Keratinocyte (primary cell): Measurements from ENCODE around the gene KLHDC3. TPM values are rescaled to one million over a fixed set of nuclear protein-coding genes. Genes with fewer than 3 reads are reported as not detected.

ENCODE experiments used
- DNase-seq: peaks from one replicate; pipeline ENCODE4 v3.0.0-alpha.2; 2011; ENCODE audit warnings: low read depth, missing footprints, low spot score
- FAIRE-seq: peaks from 2 replicates; lab custom pipeline; 2011; peaks lifted over from hg19 to GRCh38; lab: Jason Lieb, UNC
- H2AFZ ChIP-seq: 2 replicates; pipeline ENCODE4 v1.6.0; 2012; ENCODE audit warnings: low read length, control low read depth, inconsistent platforms; ENCODE audit not compliant: control insufficient read depth
- H3K27ac ChIP-seq: 2 replicates; pipeline ENCODE4 v1.5.1; 2011; ENCODE audit warnings: low read length; ENCODE audit not compliant: control insufficient read depth, insufficient read depth
- H3K27me3 ChIP-seq: 3 replicates; pipeline ENCODE4 v1.6.0; 2011; ENCODE audit warnings: low read length; ENCODE audit not compliant: control insufficient read depth, insufficient read depth; ENCODE audit errors: extremely low read depth
- H3K36me3 ChIP-seq, 2 experiments: 2 replicates in 1 of 2; 3 replicates in 1 of 2; pipeline ENCODE4 v1.5.1; 2011; ENCODE audit warnings: low read length in 2 of 2, mild to moderate bottlenecking in 1 of 2; ENCODE audit not compliant: control insufficient read depth in 2 of 2, insufficient read depth in 2 of 2; ENCODE audit errors: extremely low read depth in 1 of 2
- H3K4me1 ChIP-seq: 3 replicates; pipeline ENCODE4 v1.5.1; 2011; ENCODE audit warnings: low read length; ENCODE audit not compliant: control insufficient read depth, insufficient read depth; ENCODE audit errors: extremely low read depth
- H3K4me2 ChIP-seq: 3 replicates; pipeline ENCODE4 v1.6.0; 2011; ENCODE audit warnings: low read depth, low read length; ENCODE audit not compliant: control insufficient read depth, insufficient read depth; ENCODE audit errors: extremely low read depth
- H3K4me3 ChIP-seq, 3 experiments: fragments of 200-600 bp in 1 of 3; sonication (generic) in 1 of 3; 2 replicates in 2 of 3; 3 replicates in 1 of 3; pipeline ENCODE4 v1.5.1; 2011 to 2016; ENCODE audit warnings: low read length in 3 of 3, mild to moderate bottlenecking in 3 of 3, control low read depth in 2 of 3, inconsistent platforms in 1 of 3, low read depth in 1 of 3, mixed read lengths in 1 of 3, mixed run types in 1 of 3, moderate library complexity in 1 of 3; ENCODE audit not compliant: control insufficient read depth in 2 of 3, insufficient read depth in 2 of 3; ENCODE audit errors: extremely low read depth in 1 of 3
- H3K79me2 ChIP-seq: 2 replicates; pipeline ENCODE4 v1.6.0; 2012; ENCODE audit warnings: low read length; ENCODE audit not compliant: control insufficient read depth, insufficient read depth
- H3K9ac ChIP-seq: 3 replicates; pipeline ENCODE4 v1.6.0; 2011; ENCODE audit warnings: low read length; ENCODE audit not compliant: control insufficient read depth, insufficient read depth; ENCODE audit errors: extremely low read depth
- H3K9me1 ChIP-seq: 3 replicates; pipeline ENCODE4 v1.6.0; 2011; ENCODE audit warnings: low read length; ENCODE audit not compliant: control insufficient read depth, insufficient read depth; ENCODE audit errors: extremely low read depth
- H3K9me3 ChIP-seq: 2 replicates; pipeline ENCODE4 v1.5.1; 2012; ENCODE audit warnings: low read depth, low read length; ENCODE audit not compliant: control insufficient read depth
- H4K20me1 ChIP-seq: 3 replicates; pipeline ENCODE4 v1.6.0; 2011; ENCODE audit warnings: low read length; ENCODE audit not compliant: control insufficient read depth, insufficient read depth; ENCODE audit errors: extremely low read depth
- EZH2 ChIP-seq: IDR thresholded peaks from one replicate; pipeline ENCODE4 v1.6.1; 2012; ENCODE audit warnings: inconsistent platforms, mild to moderate bottlenecking, low read length, moderate library complexity
- dilution Hi-C: fragments of 300-500 bp; cut with MboI; formaldehyde crosslinking; loops from one replicate; pipeline ENCODE4 v1.7.0; 2020; ENCODE audit warnings: low sequenced_read_pairs; ENCODE audit not compliant: extremely low pct_ligation_motif_present
- polyA plus RNA-seq, 5 experiments: library from polyadenylated mRNA; depleted of rRNA in 3 of 5; stranded (reverse) in 3 of 5; stranded (forward) in 1 of 5; unstranded in 1 of 5; fragments of >200 nt; gene quantifications; 1 replicate in 1 of 5; 2 replicates in 3 of 5; 3 replicates in 1 of 5; pipeline versions ENCODE4 v1.2.1 to v1.2.3, GENCODE V29; 2011 to 2012; ENCODE audit warnings: missing spikeins in 2 of 5, low read depth in 1 of 5, low replicate concordance in 1 of 5
- TF ChIP-seq, protein P1 (sequence below), 3 experiments: IDR thresholded peaks in 1 of 3; conservative IDR thresholded peaks in 1 of 3; optimal IDR thresholded peaks in 1 of 3; 2 replicates in 2 of 3; 3 replicates in 1 of 3; pipeline versions ENCODE3 to v1.5.1; 2011; ENCODE audit warnings: low read length in 3 of 3, mild to moderate bottlenecking in 3 of 3, moderate library complexity in 2 of 3, control low read depth in 1 of 3, inconsistent platforms in 1 of 3; ENCODE audit not compliant: insufficient read depth in 2 of 3; ENCODE audit errors: extremely low read depth in 1 of 3

Gene KLHDC3
- polyA plus RNA-seq, 1 donor (not counting 4 experiments of a cell fraction or from before 2014, with no cell fraction given), result 24.8 TPM

DNA sequence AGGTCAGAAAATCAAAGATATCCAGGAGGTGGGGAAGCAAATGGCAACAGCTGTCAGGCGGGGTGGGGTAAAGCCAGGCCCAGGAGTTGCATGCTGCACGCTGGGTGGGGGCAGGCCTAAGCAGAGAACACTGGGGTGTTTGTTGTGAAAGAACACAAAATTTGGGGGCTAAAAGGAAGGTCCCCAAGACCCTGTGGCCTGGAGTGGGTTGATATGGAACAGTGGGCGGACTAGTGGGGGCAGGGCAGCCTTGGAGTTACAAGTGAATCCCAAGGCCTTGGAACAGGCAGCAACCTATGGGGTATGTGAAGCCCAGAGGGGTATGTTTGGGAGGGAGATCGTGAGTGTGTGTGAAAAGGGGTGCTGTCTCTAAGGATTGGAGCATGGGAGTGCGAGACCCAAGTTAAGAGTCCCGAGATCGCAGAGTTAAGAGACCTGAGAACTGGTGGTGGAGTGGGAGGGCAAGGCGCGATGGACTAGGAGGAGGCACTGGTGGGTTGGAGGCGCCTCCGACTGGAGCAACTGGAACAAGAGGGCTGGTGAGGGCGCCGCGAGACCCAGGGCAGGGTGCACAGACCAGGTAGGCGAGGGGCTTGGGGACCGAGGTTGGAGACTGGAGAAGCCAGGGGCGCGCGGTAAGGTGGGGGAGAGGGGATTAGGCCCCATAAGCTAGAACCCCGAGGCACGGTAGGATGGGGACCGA, 38.9 kb downstream of the KLHDC3 start:
- H3K4me3 ChIP-seq, result peak overlapping the region; percentile 90 to 94 (median 90)

DNA sequence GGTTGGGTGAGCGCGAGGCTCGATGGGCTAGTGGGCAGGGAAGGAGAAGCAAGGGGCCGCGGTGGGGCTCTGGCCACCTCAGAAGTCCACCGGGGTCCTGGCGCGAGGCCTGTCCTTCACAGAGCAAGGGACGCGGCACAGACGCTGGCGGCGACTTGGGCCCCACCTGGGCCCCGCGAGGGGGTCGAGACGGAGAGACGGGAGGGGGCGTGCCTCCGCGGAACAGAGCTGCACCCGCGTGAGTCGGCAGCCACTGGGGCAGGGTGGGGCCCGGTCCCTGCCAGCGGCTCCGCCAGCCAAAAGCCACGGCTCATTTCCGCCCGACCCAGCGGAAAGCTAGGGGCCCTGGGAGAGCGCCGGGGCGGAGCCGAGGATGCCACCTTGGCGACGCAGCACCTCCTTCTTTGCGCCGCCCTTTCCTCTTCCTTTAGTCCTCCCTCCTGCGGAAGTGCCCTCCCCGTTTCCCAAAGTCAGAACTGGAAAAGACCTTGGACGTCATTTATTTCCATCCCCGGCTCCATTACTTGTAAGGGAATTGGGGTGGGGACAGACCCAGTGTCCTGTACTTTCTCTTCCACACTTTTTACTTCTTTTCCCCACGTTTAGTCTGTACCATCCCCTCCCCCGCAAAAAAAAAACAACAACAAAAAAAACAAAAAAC, 39.6 kb downstream of the KLHDC3 start, which contains the start of gene CUL7:
Gene CUL7 (minus strand): TSS at position 307 of the 661 bp plus-strand sequence. CDS start 1,063 bp downstream, outside the sequence.
- Histone ChIP-seq H4K20me1 (no peaks in the 10 kb centered on the region), H3K36me3 (peaks cover 17 to 28% of the 10 kb centered on the region in 2 experiments), H3K9ac (peak within 1 kb of the TSS; percentile 94), H3K79me2 (peaks cover 21% of the 10 kb centered on the region), H3K9me1 (no peaks in the 10 kb centered on the region), H3K9me3 (no peaks in the 10 kb centered on the region), H3K4me1 (peaks cover 23% of the 10 kb centered on the region), H3K27me3 (no peaks in the 10 kb centered on the region), H2AFZ (peak within 1 kb of the TSS; percentile 1), H3K27ac (peak within 1 kb of the TSS; percentile 86), H3K4me2 (peak within 1 kb of the TSS; percentile 95), H3K4me3 (peak within 1 kb of the TSS; percentile 90 to 94 (median 90))
- FAIRE-seq (no peak), DNase-seq (peak; percentile 49)
- dilution Hi-C loops, result no loop called here
- TF ChIP-seq, protein P1, sequence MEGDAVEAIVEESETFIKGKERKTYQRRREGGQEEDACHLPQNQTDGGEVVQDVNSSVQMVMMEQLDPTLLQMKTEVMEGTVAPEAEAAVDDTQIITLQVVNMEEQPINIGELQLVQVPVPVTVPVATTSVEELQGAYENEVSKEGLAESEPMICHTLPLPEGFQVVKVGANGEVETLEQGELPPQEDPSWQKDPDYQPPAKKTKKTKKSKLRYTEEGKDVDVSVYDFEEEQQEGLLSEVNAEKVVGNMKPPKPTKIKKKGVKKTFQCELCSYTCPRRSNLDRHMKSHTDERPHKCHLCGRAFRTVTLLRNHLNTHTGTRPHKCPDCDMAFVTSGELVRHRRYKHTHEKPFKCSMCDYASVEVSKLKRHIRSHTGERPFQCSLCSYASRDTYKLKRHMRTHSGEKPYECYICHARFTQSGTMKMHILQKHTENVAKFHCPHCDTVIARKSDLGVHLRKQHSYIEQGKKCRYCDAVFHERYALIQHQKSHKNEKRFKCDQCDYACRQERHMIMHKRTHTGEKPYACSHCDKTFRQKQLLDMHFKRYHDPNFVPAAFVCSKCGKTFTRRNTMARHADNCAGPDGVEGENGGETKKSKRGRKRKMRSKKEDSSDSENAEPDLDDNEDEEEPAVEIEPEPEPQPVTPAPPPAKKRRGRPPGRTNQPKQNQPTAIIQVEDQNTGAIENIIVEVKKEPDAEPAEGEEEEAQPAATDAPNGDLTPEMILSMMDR (optimal IDR thresholded peaks at IDR 0.05 in 1 of 3, IDR thresholded peaks at IDR 0.05 in 1 of 3, conservative IDR thresholded peaks at IDR 0.05 in 1 of 3; ENCODE audit: extremely low read depth in 1 of 3, insufficient read depth in 2 of 3, low read length in 3 of 3), result peak in 1 of 3 experiments; percentile 18
- no peak for TF ChIP-seq EZH2

More for the DNA sequence above, 38.9 kb downstream of the KLHDC3 start:
- Histone ChIP-seq H3K27me3 (no peaks in the 10 kb centered on the region), H3K4me1 (peaks cover 17% of the 10 kb centered on the region), H3K9me3 (no peaks in the 10 kb centered on the region), H4K20me1 (no peaks in the 10 kb centered on the region), H2AFZ (peak overlapping the region; percentile 1), H3K27ac (peak overlapping the region; percentile 86), H3K9ac (peak overlapping the region; percentile 94), H3K36me3 (peaks cover 17 to 32% of the 10 kb centered on the region in 2 experiments), H3K4me2 (peak overlapping the region; percentile 95), H3K9me1 (no peaks in the 10 kb centered on the region), H3K79me2 (peaks cover 14% of the 10 kb centered on the region)
- no peak for DNase-seq
- dilution Hi-C loops, result no loop called here
- TF ChIP-seq, protein P1 (optimal IDR thresholded peaks at IDR 0.05 in 1 of 3, IDR thresholded peaks at IDR 0.05 in 1 of 3, conservative IDR thresholded peaks at IDR 0.05 in 1 of 3; ENCODE audit: extremely low read depth in 1 of 3, insufficient read depth in 2 of 3, low read length in 3 of 3), result no peak
- no peak for TF ChIP-seq EZH2
- FAIRE-seq, result no peak
